HepG2 (cell line): Measurements from ENCODE around the gene TMOD3. TPM values are rescaled to one million over a fixed set of nuclear protein-coding genes. Genes with fewer than 3 reads are reported as not detected.

Experiments
- ATAC-seq: fragments of 200-7000 bp; cut with Tn5 transposase; 3 replicates; pipeline ENCODE4 v1.9.1; 2020; ENCODE audit warnings: mild to moderate bottlenecking, moderate library complexity
- BruUV-seq: library from RNA; stranded (reverse); fragments of 400-500 nt; replicated peaks from 2 replicates; lab custom pipeline; 2021; lab: Mats Ljungman, UMichigan
- CTCF ChIA-PET: fragments of 300-600 bp; formaldehyde crosslinking; extraction: SDS; loops from one replicate; lab custom pipeline; 2021; ENCODE audit warnings: low total read pairs, inconsistent platforms, low intra/inter-chr PET ratio; lab: Yijun Ruan, JAX
- POLR2A ChIA-PET: fragments of 350-600 bp; sonication (Branson Sonifier 250); formaldehyde crosslinking; loops from one replicate; lab custom pipeline; 2020; ENCODE audit warnings: antibody characterized with exemption, inconsistent platforms; lab: Yijun Ruan, JAX
- DNase-seq: peaks from one replicate; pipeline ENCODE4 v3.0.0-alpha.2; 2015; ENCODE audit warnings: low spot score
- FAIRE-seq: peaks from 3 replicates; lab custom pipeline; 2011; peaks lifted over from hg19 to GRCh38; lab: Jason Lieb, UNC
- H2AFZ ChIP-seq: one replicate; pipeline ENCODE4 v1.6.1; 2011; ENCODE audit warnings: low read length, inconsistent platforms
- H3K27ac ChIP-seq: fragments of 300-600 bp; 3 replicates; pipeline ENCODE4 v1.8.0; 2011; ENCODE audit warnings: mixed run types, mild to moderate bottlenecking, mixed read lengths, low read length, inconsistent platforms; ENCODE audit not compliant: insufficient read depth; ENCODE audit errors: extremely low read length
- H3K27me3 ChIP-seq, 2 experiments: fragments of 200-600 bp in 1 of 2; 2 replicates in 1 of 2; 3 replicates in 1 of 2; pipeline versions ENCODE4 v1.6.0 to v1.8.0; 2011; ENCODE audit warnings: low read length in 2 of 2, mild to moderate bottlenecking in 2 of 2, moderate library complexity in 2 of 2, inconsistent platforms in 1 of 2; ENCODE audit not compliant: insufficient read depth in 2 of 2, control insufficient read depth in 1 of 2
- H3K36me3 ChIP-seq, 2 experiments: fragments of 200-600 bp in 1 of 2; replicated peaks in 1 of 2; 2 replicates in 1 of 2; 3 replicates in 1 of 2; pipeline versions ENCODE4 v1.5.1 to v1.8.0; 2011; ENCODE audit warnings: low read length in 2 of 2, inconsistent platforms in 1 of 2; ENCODE audit not compliant: insufficient read depth in 2 of 2, control insufficient read depth in 1 of 2
- H3K4me1 ChIP-seq: 2 replicates; pipeline ENCODE4 v1.5.1; 2012; ENCODE audit warnings: low read length, inconsistent platforms; ENCODE audit not compliant: insufficient read depth
- H3K4me2 ChIP-seq: 2 replicates; pipeline ENCODE4 v1.6.0; 2011; ENCODE audit warnings: low read depth, low read length, inconsistent platforms
- H3K4me3 ChIP-seq, 3 experiments: fragments of 200-600 bp in 1 of 3; sonication (generic), shearing (Covaris generic) in 1 of 3; replicated peaks in 1 of 3; 2 replicates each; pipeline ENCODE4 v1.5.1; 2011 to 2016; ENCODE audit warnings: low read length in 3 of 3, inconsistent platforms in 2 of 3, low read depth in 2 of 3, mild to moderate bottlenecking in 2 of 3, control low read depth in 1 of 3, mixed read lengths in 1 of 3; ENCODE audit not compliant: insufficient read depth in 1 of 3
- H3K79me2 ChIP-seq: one replicate; pipeline ENCODE4 v1.6.1; 2011; ENCODE audit warnings: low read length, inconsistent platforms; ENCODE audit not compliant: insufficient read depth
- H3K9ac ChIP-seq: 2 replicates; pipeline ENCODE4 v1.6.0; 2011; ENCODE audit warnings: mild to moderate bottlenecking, low read depth, low read length, inconsistent platforms; ENCODE audit not compliant: insufficient read depth
- H3K9me3 ChIP-seq: 2 replicates; pipeline ENCODE4 v1.5.1; 2012; ENCODE audit warnings: mild to moderate bottlenecking, low read length
- H4K20me1 ChIP-seq: 2 replicates; pipeline ENCODE4 v1.6.0; 2011; ENCODE audit warnings: inconsistent platforms, mild to moderate bottlenecking, low read length, moderate library complexity; ENCODE audit not compliant: insufficient read depth
- BRF2 ChIP-seq: sonication (generic); formaldehyde crosslinking; IDR thresholded peaks from 2 replicates; pipeline ENCODE4 v1.8.1; 2022; ENCODE audit warnings: mild to moderate bottlenecking, missing genetic modification reagents
- FOXA1 ChIP-seq, 2 experiments: fragments of 450-650 bp in 1 of 2; sonication (generic) in 1 of 2; formaldehyde crosslinking in 1 of 2; IDR thresholded peaks; 2 replicates each; pipeline versions ENCODE4 v1.4.0 to v1.6.1; 2016 to 2020; ENCODE audit warnings: missing genetic modification reagents in 1 of 2
- HNRNPK ChIP-seq: fragments of 200-400 bp; formaldehyde crosslinking; IDR thresholded peaks from 2 replicates; pipeline ENCODE4 v1.6.1; 2018; ENCODE audit warnings: low read length, low read depth, moderate library complexity, mild to moderate bottlenecking; ENCODE audit not compliant: poor library complexity, severe bottlenecking
- KDM4B ChIP-seq: sonication (generic); formaldehyde crosslinking; IDR thresholded peaks from 2 replicates; pipeline ENCODE4 v1.4.0; 2020; ENCODE audit warnings: missing genetic modification reagents
- PRPF4 ChIP-seq: fragments of 200-400 bp; formaldehyde crosslinking; IDR thresholded peaks from 2 replicates; pipeline ENCODE4 v1.6.1; 2016; ENCODE audit warnings: low read length, low read depth; ENCODE audit not compliant: poor library complexity, severe bottlenecking
- ZBTB4 ChIP-seq: sonication (generic); formaldehyde crosslinking; IDR thresholded peaks from 2 replicates; pipeline ENCODE4 v1.4.0; 2020; ENCODE audit warnings: missing genetic modification reagents, mild to moderate bottlenecking, borderline replicate concordance
- ZEB1 ChIP-seq: IDR thresholded peaks from 2 replicates; pipeline ENCODE4 v1.6.1; 2012; ENCODE audit warnings: mild to moderate bottlenecking, low read depth, inconsistent platforms; ENCODE audit not compliant: insufficient replicate concordance
- ZNF230 ChIP-seq: sonication (generic); formaldehyde crosslinking; IDR thresholded peaks from 2 replicates; pipeline ENCODE4 v1.4.0; 2020; ENCODE audit warnings: mild to moderate bottlenecking, missing genetic modification reagents
- ZNF496 ChIP-seq: sonication (generic); formaldehyde crosslinking; IDR thresholded peaks from 2 replicates; pipeline ENCODE4 v1.8.1; 2023; ENCODE audit warnings: mild to moderate bottlenecking, moderate library complexity, missing genetic modification reagents; ENCODE audit not compliant: insufficient replicate concordance
- ZNF605 ChIP-seq: sonication (generic); formaldehyde crosslinking; IDR thresholded peaks from 2 replicates; pipeline ENCODE4 v1.8.0; 2022; ENCODE audit warnings: mild to moderate bottlenecking, missing genetic modification reagents
- ZNF850 ChIP-seq: sonication (generic); formaldehyde crosslinking; conservative IDR thresholded peaks from 2 replicates; pipeline ENCODE4 v1.9.0; 2021; ENCODE audit warnings: mild to moderate bottlenecking, missing genetic modification reagents
- WGBS: methylation state at CpG from one replicate; pipeline ENCODE4 v1.1.6; 2017; ENCODE audit warnings: low lambda C conversion rate; 5-methylcytosine and 5-hydroxymethylcytosine counted together
- in situ Hi-C: cut with HindIII; loops from 2 replicates; pipeline ENCODE4 v1.10.0; 2017; ENCODE audit warnings: low pct_unique_long_range_greater_than_20kb; ENCODE audit not compliant: extremely low pct_ligation_motif_present
- intact Hi-C: fragments of 100-400 bp; cut with micrococcal nuclease; formaldehyde crosslinking; loops from one replicate; pipeline ENCODE4 v1.10.0; 2022; ENCODE audit not compliant: unreplicated experiment
- polyA plus RNA-seq, 8 experiments: library from polyadenylated mRNA; depleted of rRNA in 3 of 8; stranded (reverse) in 7 of 8; unstranded in 1 of 8; fragments of >200 nt; fragmentation: Illumina TruSeq in 4 of 8; extraction: Trizol in 4 of 8; gene quantifications; 2 replicates each; pipeline versions ENCODE4 v1.2.1 to v1.2.3, GENCODE V29; 2011 to 2016; ENCODE audit warnings: low read depth in 4 of 8, missing spikeins in 1 of 8, mixed read lengths in 1 of 8; ENCODE audit not compliant: insufficient read depth in 1 of 8
- total RNA-seq, 5 experiments: library from RNA; depleted of rRNA; stranded (reverse); fragments of >200 nt; fragmentation: Illumina TruSeq; extraction: Trizol; gene quantifications; 2 replicates each; pipeline ENCODE4 v1.2.3, GENCODE V29; 2016; ENCODE audit warnings: low read depth in 1 of 5

TMOD3 gene
- total and polyA plus RNA-seq, 2 of the 13 experiments (the other 11 are each of a cell fraction or from before 2014, with no cell fraction given) = 5.1 to 23.2 TPM

- no peak for TF ChIP-seq ZNF850 (CRISPR knock-in tag)
- no peak for TF ChIP-seq PRPF4
- TF ChIP-seq ZEB1 = no peak
These were observed 8.4 kb downstream of the TMOD3 start (continued) for GRCh38 chr15:51837792-51838251.

DNA sequence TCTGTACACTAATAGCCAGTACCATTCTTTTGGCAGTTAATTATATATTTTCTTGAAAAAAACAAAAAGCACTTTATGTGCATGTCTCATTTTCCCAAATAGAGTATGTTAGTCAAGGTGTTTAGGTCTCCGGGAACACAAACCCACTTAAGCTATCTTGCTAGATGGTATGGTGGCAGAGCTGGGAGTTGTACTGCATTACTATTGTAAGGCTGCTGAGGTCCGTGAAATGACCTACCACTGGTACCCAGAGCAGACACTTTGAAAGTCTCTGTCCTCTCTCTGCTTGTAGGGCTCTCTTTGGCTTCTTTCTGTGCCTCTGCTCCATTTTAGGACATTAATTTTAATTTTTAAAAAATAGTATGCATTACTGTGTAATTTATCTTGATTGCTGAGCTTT lies 8.8 kb downstream of the TMOD3 start:
- H3K4me3 ChIP-seq = no peak overlapping the region
- BruUV-seq = no TSS peak
- no peak for ATAC-seq
- 76% methylated on average over 2 of the region's 2 CpGs for WGBS
- no peak for FAIRE-seq
- H3K9me3 ChIP-seq = no peaks in the 10 kb centered on the region
- H4K20me1 ChIP-seq = peaks cover 8% of the 10 kb centered on the region; the same call in 1 of the 2 replicates
- H3K4me1 ChIP-seq = peaks cover 71% of the 10 kb centered on the region
- in situ Hi-C loops (no loop called here), intact Hi-C loops (no loop called here)
- H3K27ac ChIP-seq = no peak overlapping the region
- DNase-seq = no peak
- ChIA-PET CTCF (no interaction called here), POLR2A (interaction anchor here (1.2 kb wide), 1 partner anchor 9 kb away, joined by 5 read pairs; the partner anchor contains the start of gene TMOD3)
- H3K79me2 ChIP-seq = peaks cover 92% of the 10 kb centered on the region
- H3K9ac ChIP-seq = no peak overlapping the region
- TF ChIP-seq BRF2 (CRISPR knock-in tag) (no peak), FOXA1 (IDR thresholded peaks at IDR 0.05) (no peak), FOXA1 (CRISPR knock-in tag; IDR thresholded peaks at IDR 0.05) (no peak), HNRNPK (no peak), ZNF605 (CRISPR knock-in tag) (no peak), KDM4B (CRISPR knock-in tag) (no peak), ZNF496 (CRISPR knock-in tag) (no peak), ZBTB4 (CRISPR knock-in tag) (no peak), ZNF230 (CRISPR knock-in tag) (no peak)
- no peak overlapping the region for H3K4me2 ChIP-seq
- H3K27me3 ChIP-seq = no peaks in the 10 kb centered on the region
- H3K36me3 ChIP-seq = peaks cover 0 to 2% of the 10 kb centered on the region in 2 experiments; a peak in 1 of 5 replicates
- H2AFZ ChIP-seq = no peak overlapping the region
